OCI-LY3 (cell line): ENCODE results near the gene SPOCD1.

Source experiments
- H2AFZ ChIP-seq: fragments of 200-600, 300-600 bp; shearing (Covaris generic); 2 replicates; pipeline ENCODE4 v1.6.0; 2014; ENCODE audit warnings: antibody characterized with exemption, low read depth, low read length
- H3K27ac ChIP-seq: fragments of 200-600, 300-600 bp; sonication (generic); 2 replicates; pipeline ENCODE4 v1.5.1; 2014; ENCODE audit warnings: mild to moderate bottlenecking, low read length, moderate library complexity, mixed read lengths
- H3K27me3 ChIP-seq: fragments of 200-600, 300-600 bp; sonication (generic); 2 replicates; pipeline ENCODE4 v1.6.1; 2014; ENCODE audit warnings: low read depth, low read length, mixed read lengths
- H3K36me3 ChIP-seq: fragments of 200-600, 300-600 bp; sonication (generic); replicated peaks from 2 replicates; pipeline ENCODE3; 2014; ENCODE audit warnings: low read depth, low read length, mixed read lengths
- H3K4me1 ChIP-seq: fragments of 300-600, 200-600 bp; sonication (generic); 2 replicates; pipeline ENCODE4 v1.6.1; 2014; ENCODE audit warnings: low read length, mixed read lengths
- H3K4me2 ChIP-seq: fragments of 200-600, 300-600 bp; sonication (generic); 2 replicates; pipeline ENCODE4 v1.6.1; 2014; ENCODE audit warnings: low read length, mixed read lengths
- H3K4me3 ChIP-seq: fragments of 300-600, 200-600 bp; sonication (generic); 2 replicates; pipeline ENCODE4 v1.5.1; 2014; ENCODE audit warnings: antibody characterized with exemption, mild to moderate bottlenecking, low read length, moderate library complexity
- H3K79me2 ChIP-seq: fragments of 300-600, 200-600 bp; shearing (Covaris generic); 2 replicates; pipeline ENCODE4 v1.6.1; 2014; ENCODE audit warnings: mild to moderate bottlenecking, low read length, mixed read lengths
- H3K9ac ChIP-seq: fragments of 300-600, 200-600 bp; shearing (Covaris generic); 2 replicates; pipeline ENCODE4 v1.6.0; 2014; ENCODE audit warnings: mild to moderate bottlenecking, low read length, moderate library complexity
- H3K9me3 ChIP-seq: fragments of 200-600, 300-600 bp; shearing (Covaris generic); 2 replicates; pipeline ENCODE4 v1.6.1; 2014; ENCODE audit warnings: low read length, mixed read lengths; ENCODE audit not compliant: insufficient read depth
- H4K20me1 ChIP-seq: fragments of 200-600, 300-600 bp; sonication (generic); 2 replicates; pipeline ENCODE4 v1.6.1; 2016; ENCODE audit warnings: low read length, mixed read lengths; ENCODE audit not compliant: insufficient read depth
- EZH2phosphoT487 ChIP-seq: fragments of 200-600 bp; shearing (Covaris generic); IDR thresholded peaks from 2 replicates; pipeline ENCODE4 v1.6.1; 2018; ENCODE audit warnings: antibody characterized with exemption, mixed run types, low read depth
- TF ChIP-seq, protein P1 (sequence below): fragments of 200-600, 300-600 bp; sonication (generic); IDR thresholded peaks from 2 replicates; pipeline ENCODE4 v1.5.1; 2014; ENCODE audit warnings: antibody characterized with exemption, low read length, low read depth

SPOCD1 gene

DNA sequence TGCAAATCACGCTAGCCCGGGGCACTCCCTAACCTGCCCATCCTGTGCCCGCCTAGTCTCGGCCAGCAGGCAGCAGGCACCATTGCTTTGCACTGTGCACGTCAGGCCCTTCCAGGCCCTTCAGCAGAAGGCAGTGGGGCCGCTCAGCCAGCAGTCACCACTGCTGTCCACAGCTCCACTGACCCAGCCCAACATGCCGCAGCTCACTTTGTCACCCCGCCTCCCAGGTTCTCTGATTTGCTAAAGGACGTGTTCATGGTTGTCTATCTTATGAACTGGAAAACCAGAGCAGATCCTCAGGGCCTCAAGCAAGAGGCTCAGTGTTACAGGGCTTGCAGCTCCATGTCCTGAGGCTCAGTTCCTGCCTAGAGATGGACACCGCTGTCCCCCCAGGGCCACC, 14.2 kb upstream of the SPOCD1 start:
- TF ChIP-seq, protein P1, sequence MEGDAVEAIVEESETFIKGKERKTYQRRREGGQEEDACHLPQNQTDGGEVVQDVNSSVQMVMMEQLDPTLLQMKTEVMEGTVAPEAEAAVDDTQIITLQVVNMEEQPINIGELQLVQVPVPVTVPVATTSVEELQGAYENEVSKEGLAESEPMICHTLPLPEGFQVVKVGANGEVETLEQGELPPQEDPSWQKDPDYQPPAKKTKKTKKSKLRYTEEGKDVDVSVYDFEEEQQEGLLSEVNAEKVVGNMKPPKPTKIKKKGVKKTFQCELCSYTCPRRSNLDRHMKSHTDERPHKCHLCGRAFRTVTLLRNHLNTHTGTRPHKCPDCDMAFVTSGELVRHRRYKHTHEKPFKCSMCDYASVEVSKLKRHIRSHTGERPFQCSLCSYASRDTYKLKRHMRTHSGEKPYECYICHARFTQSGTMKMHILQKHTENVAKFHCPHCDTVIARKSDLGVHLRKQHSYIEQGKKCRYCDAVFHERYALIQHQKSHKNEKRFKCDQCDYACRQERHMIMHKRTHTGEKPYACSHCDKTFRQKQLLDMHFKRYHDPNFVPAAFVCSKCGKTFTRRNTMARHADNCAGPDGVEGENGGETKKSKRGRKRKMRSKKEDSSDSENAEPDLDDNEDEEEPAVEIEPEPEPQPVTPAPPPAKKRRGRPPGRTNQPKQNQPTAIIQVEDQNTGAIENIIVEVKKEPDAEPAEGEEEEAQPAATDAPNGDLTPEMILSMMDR: no peak
- TF ChIP-seq EZH2phosphoT487: no peak
- Histone ChIP-seq H3K4me1 (peaks cover 7% of the 10 kb centered on the region), H4K20me1 (no peaks in the 10 kb centered on the region), H3K79me2 (no peaks in the 10 kb centered on the region), H3K4me2 (no peak overlapping the region), H3K9ac (no peak overlapping the region), H2AFZ (no peak overlapping the region), H3K27me3 (0 out of 2 replicates have a peak, but pooled peaks cover 3% of the 10 kb centered on the region), H3K4me3 (no peak overlapping the region), H3K36me3 (no peaks in the 10 kb centered on the region), H3K27ac (no peak overlapping the region), H3K9me3 (no peaks in the 10 kb centered on the region)

DNA sequence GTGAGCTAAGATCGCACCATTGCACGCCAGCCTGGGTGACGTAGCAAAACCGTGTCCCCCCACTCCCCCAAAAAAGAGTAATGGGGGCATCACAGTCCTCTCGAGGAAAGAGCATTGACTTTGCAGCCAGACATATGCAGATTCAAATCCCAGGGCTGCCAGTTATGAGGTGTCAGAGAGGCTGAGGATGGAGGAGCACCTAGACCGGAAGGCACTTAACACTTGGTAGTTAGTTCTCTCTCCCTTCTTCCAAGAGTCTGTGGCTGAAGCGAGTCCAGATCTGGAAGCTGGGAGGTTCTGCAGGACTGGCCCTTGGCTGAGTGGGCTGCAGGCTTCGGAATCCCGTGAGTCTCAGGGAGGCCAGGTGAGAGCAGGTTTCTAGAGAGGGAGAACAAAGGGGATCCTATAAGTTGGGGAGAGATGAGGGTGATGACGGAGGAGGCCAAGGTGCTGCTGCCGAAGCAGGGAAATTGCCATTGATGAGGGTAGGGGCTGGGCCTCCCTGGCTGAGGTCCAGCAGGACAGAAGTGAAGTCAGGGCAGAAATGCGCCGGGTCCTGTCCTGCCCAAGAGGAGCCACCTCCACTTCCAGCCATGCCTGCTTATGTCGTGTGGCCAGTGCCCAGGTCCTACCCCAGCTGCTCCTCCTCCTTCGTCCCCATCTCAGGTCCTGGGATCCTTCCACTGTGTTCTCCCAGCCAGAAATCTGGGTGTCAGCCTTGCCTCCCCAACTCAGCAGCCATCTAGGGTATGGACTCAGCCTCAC, 13.3 kb upstream of the SPOCD1 start:
- Histone ChIP-seq H3K27ac (no peak overlapping the region), H3K9me3 (no peaks in the 10 kb centered on the region), H3K4me3 (no peak overlapping the region), H3K27me3 (0 out of 2 replicates have a peak, but pooled peaks cover 3% of the 10 kb centered on the region), H3K36me3 (no peaks in the 10 kb centered on the region), H2AFZ (no peak overlapping the region), H3K9ac (no peak overlapping the region), H3K4me1 (peaks cover 7% of the 10 kb centered on the region), H3K79me2 (no peaks in the 10 kb centered on the region), H3K4me2 (no peak overlapping the region), H4K20me1 (no peaks in the 10 kb centered on the region)
- TF ChIP-seq, protein P1: no peak
- no peak for TF ChIP-seq EZH2phosphoT487

DNA sequence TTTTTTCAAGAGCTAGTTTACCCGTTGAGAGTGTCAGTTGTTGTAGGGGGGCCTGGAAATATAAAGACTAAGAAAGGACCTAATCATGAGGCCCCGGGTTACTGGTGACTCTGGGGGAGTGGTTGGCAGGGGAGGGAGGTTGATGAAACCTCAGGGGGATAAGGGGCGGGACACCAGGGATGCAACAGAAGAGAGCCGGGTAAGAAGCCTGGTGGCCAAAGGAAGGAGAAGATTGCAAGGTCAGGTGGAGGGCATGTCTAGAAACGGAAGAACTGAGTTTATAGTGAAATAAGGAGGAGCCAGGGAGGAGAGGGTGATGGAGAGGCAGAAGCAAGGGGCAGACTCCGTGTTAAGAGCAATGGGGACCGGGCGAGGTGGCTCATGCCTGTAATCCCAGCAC, 12.5 kb upstream of the SPOCD1 start:
- Histone ChIP-seq H3K4me2 (no peak overlapping the region), H2AFZ (no peak overlapping the region), H3K9ac (no peak overlapping the region), H4K20me1 (no peaks in the 10 kb centered on the region), H3K9me3 (no peaks in the 10 kb centered on the region), H3K4me1 (peaks cover 7% of the 10 kb centered on the region), H3K4me3 (no peak overlapping the region), H3K27me3 (0 out of 2 replicates have a peak, but pooled peaks cover 3% of the 10 kb centered on the region), H3K27ac (no peak overlapping the region), H3K36me3 (no peaks in the 10 kb centered on the region), H3K79me2 (no peaks in the 10 kb centered on the region)
- no peak for TF ChIP-seq EZH2phosphoT487
- TF ChIP-seq, protein P1: no peak

DNA sequence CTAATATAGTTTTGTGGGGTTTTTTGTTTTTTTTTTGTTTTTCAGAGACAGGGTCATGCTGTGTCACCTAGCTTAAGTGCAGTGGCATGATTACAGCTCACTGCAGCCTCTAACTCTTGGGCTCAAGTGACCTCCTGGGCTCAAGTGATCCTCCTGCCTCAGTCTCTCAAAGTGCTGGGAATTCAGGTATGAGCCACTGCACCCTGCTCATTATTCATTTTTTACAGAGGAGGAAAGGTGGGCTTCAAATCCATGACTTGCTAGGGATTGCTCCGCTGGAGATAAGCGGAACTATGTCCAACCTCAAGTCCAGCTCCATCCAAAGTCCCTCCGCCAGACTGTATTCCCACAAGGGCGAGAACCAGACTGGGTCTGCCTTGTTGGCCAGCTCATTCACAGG, 8.0 kb upstream of the SPOCD1 start:
- no peaks in the 10 kb centered on the region for H3K9me3 ChIP-seq

More for the DNA sequence above, 8.0 kb upstream of the SPOCD1 start:
- H3K36me3 ChIP-seq: no peaks in the 10 kb centered on the region
- no peak overlapping the region for H2AFZ ChIP-seq
- no peak overlapping the region for H3K27ac ChIP-seq
- no peak overlapping the region for H3K9ac ChIP-seq
- no peaks in the 10 kb centered on the region for H4K20me1 ChIP-seq
- H3K4me1 ChIP-seq: peaks cover 7% of the 10 kb centered on the region
- H3K4me3 ChIP-seq: no peak overlapping the region
- no peak for TF ChIP-seq EZH2phosphoT487
- TF ChIP-seq, protein P1: no peak
- no peak overlapping the region for H3K4me2 ChIP-seq
- no peaks in the 10 kb centered on the region for H3K27me3 ChIP-seq
- no peaks in the 10 kb centered on the region for H3K79me2 ChIP-seq
